IPS DF 4.7 (cell line): ENCODE data around the gene STAT4.

Experiments used
- DNase-seq: peaks from one replicate; pipeline ENCODE4 v3.0.0-alpha.2; 2013; ENCODE audit warnings: low spot score; ENCODE audit errors: extremely low read depth

Gene STAT4

GRCh38 chr2:191176305-191176704 lies 25.5 kb upstream of the STAT4 start:
- no peak for DNase-seq

- DNase-seq = no peak
Measured at GRCh38 chr2:191174442-191174841, 23.6 kb upstream of the STAT4 start.

- DNase-seq = no peak
Measured at GRCh38 chr2:191173206-191173605, 22.4 kb upstream of the STAT4 start.

GRCh38 chr2:191171708-191172355 lies 21.0 kb upstream of the STAT4 start:
- DNase-seq = no peak

GRCh38 chr2:191171286-191171685 lies 20.5 kb upstream of the STAT4 start:
- DNase-seq = no peak

- DNase-seq = no peak
Measured at GRCh38 chr2:191170773-191171172, 20.0 kb upstream of the STAT4 start.

- DNase-seq = no peak
Measured at GRCh38 chr2:191170301-191170636, 19.5 kb upstream of the STAT4 start.

GRCh38 chr2:191169456-191170300 lies 18.9 kb upstream of the STAT4 start:
- no peak for DNase-seq

- no peak for DNase-seq
Measured at GRCh38 chr2:191167766-191168165, 17.0 kb upstream of the STAT4 start.

- DNase-seq = no peak
Measured at GRCh38 chr2:191166756-191167445, 16.1 kb upstream of the STAT4 start.

- no peak for DNase-seq
Measured at GRCh38 chr2:191166111-191166755, 15.4 kb upstream of the STAT4 start.

- peak; percentile 19 for DNase-seq
Measured at GRCh38 chr2:191165176-191165643, 14.4 kb upstream of the STAT4 start.

GRCh38 chr2:191158747-191159146 lies 8.0 kb upstream of the STAT4 start:
- DNase-seq = no peak

GRCh38 chr2:191158193-191158592 lies 7.4 kb upstream of the STAT4 start:
- DNase-seq = no peak

- no peak for DNase-seq
Measured at GRCh38 chr2:191155608-191156071, 4.8 kb upstream of the STAT4 start.

GRCh38 chr2:191153716-191154115 lies 2.9 kb upstream of the STAT4 start:
- DNase-seq = no peak

GRCh38 chr2:191152482-191153240 lies 1.9 kb upstream of the STAT4 start:
- no peak for DNase-seq

- no peak for DNase-seq
Measured at GRCh38 chr2:191151331-191151730, 537 bp upstream of the STAT4 start.

- no peak for DNase-seq
Measured at GRCh38 chr2:191150230-191150599, 579 bp downstream of the STAT4 start.

- no peak for DNase-seq
Measured at GRCh38 chr2:191149391-191149790, 1.4 kb downstream of the STAT4 start.

- DNase-seq = no peak
Measured at GRCh38 chr2:191148791-191149190, 2.0 kb downstream of the STAT4 start.
